ENCODE data around the gene PAM. TPM values are rescaled to one million over a fixed set of nuclear protein-coding genes. Genes with fewer than 3 reads are reported as not detected.

PAM gene
- total and polyA plus RNA-seq, 2 donors (not counting 3 experiments of a cell fraction or from before 2014, with no cell fraction given), result 118 to 176 TPM

GRCh38 chr5:102850503-102850902 lies 95.4 kb downstream of the PAM start:
- dilution Hi-C loops (cut with MboI; ENCODE audit: extremely low pct_ligation_motif_present, low sequenced_read_pairs) (no loop called here), intact Hi-C loops (cut with micrococcal nuclease) (no loop called here)
- DNase-seq (ENCODE audit: low read depth, low spot score) (no peak), FAIRE-seq (no peak)
- BruUV-seq (replicated peaks), result no TSS peak
- H2AFZ ChIP-seq (ENCODE audit: low read depth, low read length), result no peak overlapping the region
- H3K27ac ChIP-seq (ENCODE audit: insufficient read depth, low read depth, low read length), result no peak overlapping the region
- POLR2A ChIA-PET, result no interaction called here
- H4K20me1 ChIP-seq (replicated peaks; ENCODE audit: control insufficient read depth, extremely low read depth, insufficient read depth, low read length), result no peaks in the 10 kb centered on the region
- no peaks in the 10 kb centered on the region for H3K36me3 ChIP-seq (ENCODE audit: control insufficient read depth in 2 of 2, extremely low read depth in 1 of 2, insufficient read depth in 2 of 2, low read length in 2 of 2)
- no peaks in the 10 kb centered on the region for H3K9me3 ChIP-seq (replicated peaks; ENCODE audit: control insufficient read depth, insufficient read depth, low read length)
- H3K4me2 ChIP-seq (ENCODE audit: insufficient read depth, low read length), result no peak overlapping the region
- no peak overlapping the region for H3K4me3 ChIP-seq (replicated peaks in 1 of 3; ENCODE audit: insufficient read depth in 1 of 3, low read depth in 1 of 3, low read length in 3 of 3)
- H3K79me2 ChIP-seq (ENCODE audit: control insufficient read depth, insufficient read depth, low read length), result no peaks in the 10 kb centered on the region
- H3K4me1 ChIP-seq (ENCODE audit: control insufficient read depth, extremely low read depth, insufficient read depth, low read length), result peaks cover 2% of the 10 kb centered on the region
- CTCF ChIA-PET, result no interaction called here
- no peaks in the 10 kb centered on the region for H3K27me3 ChIP-seq (ENCODE audit: control insufficient read depth in 2 of 2, insufficient read depth in 2 of 2, low read length in 2 of 2)
- TF ChIP-seq POLR2AphosphoS5 (IDR thresholded peaks at IDR 0.05; ENCODE audit: insufficient read depth, low read depth, low read length) (no peak), EZH2 (IDR thresholded peaks at IDR 0.05; ENCODE audit: borderline replicate concordance, low read depth, low read length, severe bottlenecking) (no peak), GATA2 (IDR thresholded peaks at IDR 0.05; ENCODE audit: insufficient read depth, insufficient read length, low read depth, low read length) (no peak), MAX (IDR thresholded peaks at IDR 0.05; ENCODE audit: insufficient read depth, insufficient read length) (no peak), FOS (IDR thresholded peaks at IDR 0.05; ENCODE audit: borderline replicate concordance, insufficient read depth, low read length) (no peak), MYC (IDR thresholded peaks at IDR 0.05; ENCODE audit: low read depth, low read length) (no peak), POLR2A (IDR thresholded peaks at IDR 0.05; ENCODE audit: low read depth, low read length) (no peak), JUN (IDR thresholded peaks at IDR 0.05; ENCODE audit: borderline replicate concordance, insufficient read depth, insufficient read length, low read depth) (no peak)
- TF ChIP-seq, protein P1, sequence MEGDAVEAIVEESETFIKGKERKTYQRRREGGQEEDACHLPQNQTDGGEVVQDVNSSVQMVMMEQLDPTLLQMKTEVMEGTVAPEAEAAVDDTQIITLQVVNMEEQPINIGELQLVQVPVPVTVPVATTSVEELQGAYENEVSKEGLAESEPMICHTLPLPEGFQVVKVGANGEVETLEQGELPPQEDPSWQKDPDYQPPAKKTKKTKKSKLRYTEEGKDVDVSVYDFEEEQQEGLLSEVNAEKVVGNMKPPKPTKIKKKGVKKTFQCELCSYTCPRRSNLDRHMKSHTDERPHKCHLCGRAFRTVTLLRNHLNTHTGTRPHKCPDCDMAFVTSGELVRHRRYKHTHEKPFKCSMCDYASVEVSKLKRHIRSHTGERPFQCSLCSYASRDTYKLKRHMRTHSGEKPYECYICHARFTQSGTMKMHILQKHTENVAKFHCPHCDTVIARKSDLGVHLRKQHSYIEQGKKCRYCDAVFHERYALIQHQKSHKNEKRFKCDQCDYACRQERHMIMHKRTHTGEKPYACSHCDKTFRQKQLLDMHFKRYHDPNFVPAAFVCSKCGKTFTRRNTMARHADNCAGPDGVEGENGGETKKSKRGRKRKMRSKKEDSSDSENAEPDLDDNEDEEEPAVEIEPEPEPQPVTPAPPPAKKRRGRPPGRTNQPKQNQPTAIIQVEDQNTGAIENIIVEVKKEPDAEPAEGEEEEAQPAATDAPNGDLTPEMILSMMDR (IDR thresholded peaks at IDR 0.05; ENCODE audit: extremely low read depth in 1 of 2, insufficient read depth in 1 of 2, low read depth in 1 of 2, low read length in 2 of 2), result no peak
- H3K9me1 ChIP-seq (replicated peaks; ENCODE audit: control insufficient read depth, extremely low read depth, insufficient read depth, low read length), result no peaks in the 10 kb centered on the region
- H3K9ac ChIP-seq (replicated peaks; ENCODE audit: extremely low read depth, insufficient read depth, low read length), result no peak overlapping the region
